Gastrocnemius medialis (tissue), 4 donors: ENCODE results near the gene CARMIL1.

ENCODE experiments used
- CTCF ChIP-seq, 5 experiments: fragments of 450-650 bp in 3 of 5; fragments of 200-600 bp in 2 of 5; sonication (generic) in 2 of 5; IDR thresholded peaks in 4 of 5; conservative IDR thresholded peaks in 1 of 5; 1 replicate in 4 of 5; 2 replicates in 1 of 5; pipeline ENCODE4 v1.5.1; 2016 to 2019; ENCODE audit warnings: antibody characterized with exemption in 5 of 5, mild to moderate bottlenecking in 3 of 5, moderate library complexity in 3 of 5
- POLR2A ChIP-seq, 2 donors: fragments of 450-650 bp; IDR thresholded peaks; one replicate each; pipeline ENCODE4 v1.6.1; 2017; ENCODE audit warnings: antibody characterized with exemption in 2 of 2, mild to moderate bottlenecking in 2 of 2, moderate library complexity in 2 of 2

- no peak for TF ChIP-seq CTCF (IDR thresholded peaks at IDR 0.05 in 4 of 5, conservative IDR thresholded peaks at IDR 0.05 in 1 of 5)
- TF ChIP-seq POLR2A (IDR thresholded peaks at IDR 0.05), result no peak
Measured at GRCh38 chr6:25564943-25565342, 285.8 kb downstream of the CARMIL1 start.
